ENCODE results near the gene JOSD2. TPM values are rescaled to one million over a fixed set of nuclear protein-coding genes. Genes with fewer than 3 reads are reported as not detected.

JOSD2 gene
- total RNA-seq, 1 experiment from 2014 or later: 5.4 TPM

DNA sequence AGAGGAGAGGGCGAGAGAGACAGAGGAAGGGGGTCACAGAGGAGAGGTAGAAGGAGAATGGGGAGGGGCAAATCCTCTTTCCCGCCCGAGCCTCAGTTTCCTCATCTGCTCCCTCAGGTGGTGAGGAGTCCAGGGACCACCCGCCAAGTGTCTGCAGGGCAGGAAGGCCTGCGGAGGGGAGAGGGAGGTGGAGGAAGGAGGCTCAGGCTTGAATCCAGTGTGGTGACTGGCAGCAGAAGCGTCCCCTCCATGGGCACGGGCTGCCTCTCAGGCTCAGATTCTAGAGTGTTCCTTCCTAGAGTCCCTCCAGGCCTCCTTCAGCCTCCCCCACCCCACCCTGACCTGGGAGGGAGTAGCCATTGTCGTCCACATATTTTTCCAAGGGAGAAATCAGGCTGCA, 17.8 kb downstream of the JOSD2 start:
- no peak overlapping the region for H2BK15ac ChIP-seq (ENCODE audit: low read depth, low read length)
- H3K23me2 ChIP-seq (ENCODE audit: insufficient read length, low read depth, low read length, poor library complexity, severe bottlenecking): peaks cover 5% of the 10 kb centered on the region
- no peak overlapping the region for H4K5ac ChIP-seq (ENCODE audit: insufficient read length, low read depth, low read length)
- no peak overlapping the region for H2BK12ac ChIP-seq (ENCODE audit: insufficient read length, low read depth, low read length)
- WGBS (ENCODE audit: extremely low coverage, insufficient read length, low lambda C conversion rate): no CpG with 5 or more reads among the region's 8 CpGs
- no peaks in the 10 kb centered on the region for H3K9me3 ChIP-seq (ENCODE audit: control insufficient read depth, low read depth, low read length)
- H2BK5ac ChIP-seq (ENCODE audit: insufficient read length, low read length): no peak overlapping the region
- no peak overlapping the region for H3T11ph ChIP-seq (ENCODE audit: low read length)
- no peak overlapping the region for H3K23ac ChIP-seq (ENCODE audit: insufficient read length, low read depth, low read length)
- H3K36me3 Mint-ChIP-seq (ENCODE audit: insufficient read depth in 1 of 3, low read depth in 3 of 3): peaks cover 0 to 6% (median 3%) of the 10 kb centered on the region in 3 experiments; a peak in 4 of 7 replicates
- H3K27me3 Mint-ChIP-seq (ENCODE audit: low read depth): peaks cover 81% of the 10 kb centered on the region
- peaks cover 6 to 13% of the 10 kb centered on the region in 2 experiments; a peak in 4 of 5 replicates for H3K9me3 Mint-ChIP-seq
- H3K27ac Mint-ChIP-seq: no peak overlapping the region
- TF ChIP-seq, protein P1, sequence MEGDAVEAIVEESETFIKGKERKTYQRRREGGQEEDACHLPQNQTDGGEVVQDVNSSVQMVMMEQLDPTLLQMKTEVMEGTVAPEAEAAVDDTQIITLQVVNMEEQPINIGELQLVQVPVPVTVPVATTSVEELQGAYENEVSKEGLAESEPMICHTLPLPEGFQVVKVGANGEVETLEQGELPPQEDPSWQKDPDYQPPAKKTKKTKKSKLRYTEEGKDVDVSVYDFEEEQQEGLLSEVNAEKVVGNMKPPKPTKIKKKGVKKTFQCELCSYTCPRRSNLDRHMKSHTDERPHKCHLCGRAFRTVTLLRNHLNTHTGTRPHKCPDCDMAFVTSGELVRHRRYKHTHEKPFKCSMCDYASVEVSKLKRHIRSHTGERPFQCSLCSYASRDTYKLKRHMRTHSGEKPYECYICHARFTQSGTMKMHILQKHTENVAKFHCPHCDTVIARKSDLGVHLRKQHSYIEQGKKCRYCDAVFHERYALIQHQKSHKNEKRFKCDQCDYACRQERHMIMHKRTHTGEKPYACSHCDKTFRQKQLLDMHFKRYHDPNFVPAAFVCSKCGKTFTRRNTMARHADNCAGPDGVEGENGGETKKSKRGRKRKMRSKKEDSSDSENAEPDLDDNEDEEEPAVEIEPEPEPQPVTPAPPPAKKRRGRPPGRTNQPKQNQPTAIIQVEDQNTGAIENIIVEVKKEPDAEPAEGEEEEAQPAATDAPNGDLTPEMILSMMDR (conservative IDR thresholded peaks at IDR 0.05): no peak
- no peak overlapping the region for H4K8ac ChIP-seq (replicated peaks; ENCODE audit: insufficient read length, low read depth, low read length)
- no peak overlapping the region for H2AK5ac ChIP-seq (ENCODE audit: insufficient read length, low read length)
- H4K91ac ChIP-seq (ENCODE audit: insufficient read length, low read depth, low read length): no peak overlapping the region
- H3K27ac ChIP-seq (ENCODE audit: insufficient read length, low read depth, low read length): no peak overlapping the region
- H3K4me2 ChIP-seq (ENCODE audit: insufficient read depth, insufficient read length, low read length): no peak overlapping the region
- H3K9ac ChIP-seq (ENCODE audit: extremely low read depth, insufficient read length, low read length): no peak overlapping the region
- no peak for DNase-seq
- no peaks in the 10 kb centered on the region for H3K79me1 ChIP-seq (ENCODE audit: insufficient read depth, low read depth, low read length, poor library complexity, severe bottlenecking)
- no peak overlapping the region for H3K4ac ChIP-seq (ENCODE audit: low read depth, low read length)
- no peak overlapping the region for H2BK120ac ChIP-seq (ENCODE audit: low read depth, low read length, poor library complexity, severe bottlenecking)
- no peaks in the 10 kb centered on the region for H4K20me1 ChIP-seq (ENCODE audit: control insufficient read depth, insufficient read depth, insufficient read length)
- no peak overlapping the region for H3K18ac ChIP-seq (ENCODE audit: insufficient read length, low read depth, low read length)
- H3K14ac ChIP-seq (ENCODE audit: insufficient read depth, low read length): no peak overlapping the region; the same call in 1 of the 2 replicates
- no peak overlapping the region for H2BK20ac ChIP-seq (ENCODE audit: low read depth, low read length, poor library complexity, severe bottlenecking)
- no peak overlapping the region for H3K4me3 Mint-ChIP-seq
- peaks cover 29 to 41% of the 10 kb centered on the region in 2 experiments for H3K4me1 Mint-ChIP-seq
- peaks cover 19% of the 10 kb centered on the region; the same call in 1 of the 2 replicates for H3K27me3 ChIP-seq (ENCODE audit: insufficient read depth, low read length)
- H3K56ac ChIP-seq (ENCODE audit: insufficient read length, low read depth, low read length): no peak overlapping the region
- H3K79me2 ChIP-seq (ENCODE audit: insufficient read depth, low read length): no peaks in the 10 kb centered on the region
- no peak overlapping the region for H2AFZ ChIP-seq (ENCODE audit: low read length)
- H3K4me1 ChIP-seq (ENCODE audit: insufficient read depth, low read length): peaks cover 4% of the 10 kb centered on the region; the same call in 1 of the 2 replicates

Data from H9 (cell line).